Uterus (tissue), 2 donors: Measurements from ENCODE around the gene TMEM79.

Source experiments
- POLR2A ChIP-seq, 2 donors: fragments of 450-650 bp; IDR thresholded peaks; one replicate each; pipeline ENCODE4 v1.6.1; 2016; ENCODE audit warnings: antibody characterized with exemption in 2 of 2, mild to moderate bottlenecking in 1 of 2, moderate library complexity in 1 of 2
- TF ChIP-seq, protein P1 (sequence below), 4 experiments: fragments of 200-600 bp in 2 of 4; fragments of 450-650 bp in 2 of 4; sonication (generic) in 2 of 4; IDR thresholded peaks; one replicate each; pipeline ENCODE4 v1.5.1; 2016 to 2019; ENCODE audit warnings: antibody characterized with exemption in 4 of 4, mild to moderate bottlenecking in 2 of 4, moderate library complexity in 1 of 4

DNA sequence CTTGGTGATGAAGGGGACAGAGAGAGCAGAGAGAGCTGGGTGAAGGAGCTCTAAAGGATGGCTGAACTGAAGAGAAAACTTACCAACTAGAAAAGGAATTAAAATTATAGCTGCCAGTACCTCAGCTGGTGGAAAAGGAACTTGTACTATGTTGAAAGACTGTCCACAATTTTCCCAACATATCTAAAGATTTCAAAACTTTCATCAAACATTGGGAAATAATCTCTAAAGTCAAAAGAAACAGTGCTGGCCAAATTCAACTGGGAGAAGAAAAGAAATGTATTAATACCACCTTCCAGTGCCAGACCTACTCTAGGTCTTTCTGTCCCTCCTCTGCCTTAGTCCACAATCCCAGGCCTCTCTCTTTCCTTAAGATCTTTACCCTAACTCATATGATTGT, 7.6 kb upstream of the TMEM79 start:
- TF ChIP-seq, protein P1, sequence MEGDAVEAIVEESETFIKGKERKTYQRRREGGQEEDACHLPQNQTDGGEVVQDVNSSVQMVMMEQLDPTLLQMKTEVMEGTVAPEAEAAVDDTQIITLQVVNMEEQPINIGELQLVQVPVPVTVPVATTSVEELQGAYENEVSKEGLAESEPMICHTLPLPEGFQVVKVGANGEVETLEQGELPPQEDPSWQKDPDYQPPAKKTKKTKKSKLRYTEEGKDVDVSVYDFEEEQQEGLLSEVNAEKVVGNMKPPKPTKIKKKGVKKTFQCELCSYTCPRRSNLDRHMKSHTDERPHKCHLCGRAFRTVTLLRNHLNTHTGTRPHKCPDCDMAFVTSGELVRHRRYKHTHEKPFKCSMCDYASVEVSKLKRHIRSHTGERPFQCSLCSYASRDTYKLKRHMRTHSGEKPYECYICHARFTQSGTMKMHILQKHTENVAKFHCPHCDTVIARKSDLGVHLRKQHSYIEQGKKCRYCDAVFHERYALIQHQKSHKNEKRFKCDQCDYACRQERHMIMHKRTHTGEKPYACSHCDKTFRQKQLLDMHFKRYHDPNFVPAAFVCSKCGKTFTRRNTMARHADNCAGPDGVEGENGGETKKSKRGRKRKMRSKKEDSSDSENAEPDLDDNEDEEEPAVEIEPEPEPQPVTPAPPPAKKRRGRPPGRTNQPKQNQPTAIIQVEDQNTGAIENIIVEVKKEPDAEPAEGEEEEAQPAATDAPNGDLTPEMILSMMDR (IDR thresholded peaks at IDR 0.05): no peak
- no peak for TF ChIP-seq POLR2A (IDR thresholded peaks at IDR 0.05)
